ENCODE results near the gene TCF3. TPM values are rescaled to one million over a fixed set of nuclear protein-coding genes. Genes with fewer than 3 reads are reported as not detected.

Gene TCF3
- total RNA-seq, 1 experiment from 2014 or later = 208 TPM

DNA sequence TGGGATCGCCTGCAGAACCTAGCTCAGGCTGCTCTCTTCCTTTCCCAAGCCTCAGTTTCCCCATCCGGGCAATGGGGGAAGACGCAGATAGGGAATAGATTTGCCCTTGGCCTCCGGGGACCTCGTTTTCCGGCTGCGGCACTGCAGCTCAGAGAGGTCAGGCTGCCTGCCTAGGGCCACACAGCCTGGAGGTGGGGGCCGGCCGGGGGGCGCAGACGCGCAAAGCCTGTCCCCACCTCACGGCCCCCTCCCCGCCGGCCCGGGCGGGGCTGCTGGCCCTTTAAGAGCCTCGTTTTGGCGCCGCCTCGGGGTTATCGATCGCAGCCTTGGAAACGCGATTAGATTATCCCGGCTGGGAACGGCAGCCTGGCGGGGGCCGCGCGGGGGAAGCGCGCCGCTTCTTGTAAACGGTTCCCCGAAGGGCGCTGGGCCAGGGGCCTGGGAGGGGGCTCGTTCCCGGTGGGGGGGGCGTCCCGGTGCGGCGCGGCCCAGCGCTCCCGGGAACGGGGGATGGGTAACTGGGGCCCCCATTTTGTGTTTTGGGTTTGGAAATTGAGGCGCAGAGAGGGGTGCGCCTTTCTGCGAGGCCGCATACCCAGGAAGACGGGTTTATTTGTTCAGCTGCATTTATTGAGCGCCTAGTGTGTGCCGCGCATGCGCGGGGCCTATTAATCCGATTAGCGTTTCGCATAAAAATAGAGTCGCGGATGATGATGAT lies 23.4 kb upstream of the TCF3 start (continued):
- TF ChIP-seq, protein P1, sequence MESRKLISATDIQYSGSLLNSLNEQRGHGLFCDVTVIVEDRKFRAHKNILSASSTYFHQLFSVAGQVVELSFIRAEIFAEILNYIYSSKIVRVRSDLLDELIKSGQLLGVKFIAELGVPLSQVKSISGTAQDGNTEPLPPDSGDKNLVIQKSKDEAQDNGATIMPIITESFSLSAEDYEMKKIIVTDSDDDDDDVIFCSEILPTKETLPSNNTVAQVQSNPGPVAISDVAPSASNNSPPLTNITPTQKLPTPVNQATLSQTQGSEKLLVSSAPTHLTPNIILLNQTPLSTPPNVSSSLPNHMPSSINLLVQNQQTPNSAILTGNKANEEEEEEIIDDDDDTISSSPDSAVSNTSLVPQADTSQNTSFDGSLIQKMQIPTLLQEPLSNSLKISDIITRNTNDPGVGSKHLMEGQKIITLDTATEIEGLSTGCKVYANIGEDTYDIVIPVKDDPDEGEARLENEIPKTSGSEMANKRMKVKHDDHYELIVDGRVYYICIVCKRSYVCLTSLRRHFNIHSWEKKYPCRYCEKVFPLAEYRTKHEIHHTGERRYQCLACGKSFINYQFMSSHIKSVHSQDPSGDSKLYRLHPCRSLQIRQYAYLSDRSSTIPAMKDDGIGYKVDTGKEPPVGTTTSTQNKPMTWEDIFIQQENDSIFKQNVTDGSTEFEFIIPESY (IDR thresholded peaks at IDR 0.05; ENCODE audit: extremely low read depth, insufficient replicate concordance, low read length) = no peak
- no peak for TF ChIP-seq JUND (IDR thresholded peaks at IDR 0.05)
- no peak for TF ChIP-seq ELF1 (IDR thresholded peaks at IDR 0.05; ENCODE audit: borderline replicate concordance, low read depth)
- TF ChIP-seq, protein P2, sequence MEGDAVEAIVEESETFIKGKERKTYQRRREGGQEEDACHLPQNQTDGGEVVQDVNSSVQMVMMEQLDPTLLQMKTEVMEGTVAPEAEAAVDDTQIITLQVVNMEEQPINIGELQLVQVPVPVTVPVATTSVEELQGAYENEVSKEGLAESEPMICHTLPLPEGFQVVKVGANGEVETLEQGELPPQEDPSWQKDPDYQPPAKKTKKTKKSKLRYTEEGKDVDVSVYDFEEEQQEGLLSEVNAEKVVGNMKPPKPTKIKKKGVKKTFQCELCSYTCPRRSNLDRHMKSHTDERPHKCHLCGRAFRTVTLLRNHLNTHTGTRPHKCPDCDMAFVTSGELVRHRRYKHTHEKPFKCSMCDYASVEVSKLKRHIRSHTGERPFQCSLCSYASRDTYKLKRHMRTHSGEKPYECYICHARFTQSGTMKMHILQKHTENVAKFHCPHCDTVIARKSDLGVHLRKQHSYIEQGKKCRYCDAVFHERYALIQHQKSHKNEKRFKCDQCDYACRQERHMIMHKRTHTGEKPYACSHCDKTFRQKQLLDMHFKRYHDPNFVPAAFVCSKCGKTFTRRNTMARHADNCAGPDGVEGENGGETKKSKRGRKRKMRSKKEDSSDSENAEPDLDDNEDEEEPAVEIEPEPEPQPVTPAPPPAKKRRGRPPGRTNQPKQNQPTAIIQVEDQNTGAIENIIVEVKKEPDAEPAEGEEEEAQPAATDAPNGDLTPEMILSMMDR (IDR thresholded peaks at IDR 0.05 in 2 of 3, conservative IDR thresholded peaks at IDR 0.05 in 1 of 3; ENCODE audit: borderline replicate concordance in 1 of 3, insufficient read depth in 1 of 3, low read depth in 2 of 3, low read length in 2 of 3) = no peak
- TF ChIP-seq RAD21 (IDR thresholded peaks at IDR 0.05; ENCODE audit: low read depth) = no peak; the same call in 1 of the 2 replicates
- TF ChIP-seq POLR2AphosphoS5 (IDR thresholded peaks at IDR 0.05; ENCODE audit: low read depth, low read length) = no peak
- no peak for TF ChIP-seq ZFX (IDR thresholded peaks at IDR 0.05)

DNA sequence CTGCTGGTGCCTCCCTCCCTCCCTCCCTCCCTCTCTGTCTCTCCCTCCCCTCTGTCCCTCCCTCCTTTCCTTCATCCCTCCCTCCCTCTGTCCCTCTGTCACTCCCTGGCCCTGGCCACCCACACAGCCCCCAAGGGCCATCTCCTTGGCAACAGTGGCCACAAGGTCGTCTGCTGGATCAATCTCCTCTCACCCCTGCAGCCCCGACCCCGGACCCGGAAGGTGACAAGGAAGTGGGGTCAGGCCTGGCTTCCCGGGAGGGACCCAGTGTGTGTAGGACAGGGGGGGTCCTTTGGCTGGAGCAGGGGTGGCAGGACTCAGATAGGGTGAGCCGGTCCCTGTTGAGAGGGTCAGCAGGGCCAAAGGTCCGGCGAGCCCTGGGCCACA lies 21.9 kb upstream of the TCF3 start:
- peak overlapping the region; percentile 17; the same call in 1 of the 2 replicates for H3K4me2 ChIP-seq (ENCODE audit: low read length)
- no peak for ATAC-seq
- no peaks in the 10 kb centered on the region for H3K9me2 ChIP-seq (ENCODE audit: insufficient read depth)
- H3K9me3 ChIP-seq (ENCODE audit: control insufficient read depth in 1 of 2, insufficient read depth in 1 of 2, low read depth in 1 of 2, low read length in 2 of 2) = no peaks in the 10 kb centered on the region
- no peaks in the 10 kb centered on the region for H4K20me1 ChIP-seq (ENCODE audit: insufficient read depth)
- RAD21 ChIA-PET (ENCODE audit: low non-redundant PET in 1 of 2, low total read pairs in 2 of 2, uncharacterized antibody in 2 of 2, unreplicated experiment in 2 of 2) = no interaction called here
- H3K27me3 ChIP-seq (ENCODE audit: insufficient read depth, low read length) = no peaks in the 10 kb centered on the region
- no peak overlapping the region for H3K4me3 ChIP-seq (replicated peaks in 1 of 2; ENCODE audit: low read depth in 1 of 2, low read length in 2 of 2)
- CTCF ChIA-PET = no interaction called here
- TF ChIP-seq RAD21 (IDR thresholded peaks at IDR 0.05; ENCODE audit: low read depth) (no peak), EZH2 (IDR thresholded peaks at IDR 0.05) (no peak)
- no peak overlapping the region; the same call in 1 of the 2 replicates for H3K27ac ChIP-seq (ENCODE audit: low read depth, low read length)
- H3K79me2 ChIP-seq (ENCODE audit: insufficient read depth, low read length) = no peaks in the 10 kb centered on the region
- POLR2A ChIA-PET = no interaction called here
- H3K4me1 ChIP-seq (ENCODE audit: control insufficient read depth in 1 of 2, insufficient read depth in 2 of 2, low read length in 2 of 2) = peaks cover 4 to 47% of the 10 kb centered on the region in 2 experiments; a peak in 3 of 4 replicates
- DNase-seq (ENCODE audit: low read depth, low spot score) = no peak
- H2AFZ ChIP-seq (ENCODE audit: low read depth, low read length, poor library complexity, severe bottlenecking) = no peak overlapping the region
- no peak overlapping the region for H3K9ac ChIP-seq (ENCODE audit: low read length)
- H3K36me3 ChIP-seq (ENCODE audit: control insufficient read depth in 1 of 2, insufficient read depth in 2 of 2, low read length in 2 of 2) = no peaks in the 10 kb centered on the region
- intact Hi-C loops (cut with micrococcal nuclease) = loop anchor here (5.0 kb wide), 2 partner anchors 73 to 138 kb away; partner anchors contain the start of gene ATP8B3
- BruUV-seq (replicated peaks) = no TSS peak

Data from HCT116 (cell line).